ENCODE measurements around the gene VSTM4. TPM values are rescaled to one million over a fixed set of nuclear protein-coding genes. Genes with fewer than 3 reads are reported as not detected.

The VSTM4 gene
- total RNA-seq, 1 experiment from 2014 or later, result 0.72 TPM

- no peak overlapping the region for H3K27ac Mint-ChIP-seq
- no peak overlapping the region for H3K4me3 Mint-ChIP-seq
- no peaks in the 10 kb centered on the region for H3K36me3 Mint-ChIP-seq
- H3K27me3 Mint-ChIP-seq (ENCODE audit: low read depth), result 0 out of 2 replicates have a peak, but pooled peaks cover 4% of the 10 kb centered on the region
- peaks cover 23% of the 10 kb centered on the region for H3K4me1 Mint-ChIP-seq
- ChIA-PET POLR2A (no interaction called here), CTCF (no interaction called here)
- DNase-seq (ENCODE audit: low spot score), result no peak
- ATAC-seq, result no peak
- no peaks in the 10 kb centered on the region for H3K9me3 Mint-ChIP-seq
- TF ChIP-seq MLX (CRISPR knock-in tag; IDR thresholded peaks at IDR 0.05) (no peak), FOXP4 (CRISPR knock-in tag; IDR thresholded peaks at IDR 0.05) (no peak), E2F1 (CRISPR knock-in tag; IDR thresholded peaks at IDR 0.05) (no peak), HMGXB4 (CRISPR knock-in tag; IDR thresholded peaks at IDR 0.05) (no peak), IRF1 (CRISPR knock-in tag; IDR thresholded peaks at IDR 0.05) (no peak), ZNF512 (CRISPR knock-in tag; IDR thresholded peaks at IDR 0.05; ENCODE audit: borderline replicate concordance) (no peak), AFF4 (CRISPR knock-in tag; IDR thresholded peaks at IDR 0.05; ENCODE audit: borderline replicate concordance) (no peak), ARID4B (CRISPR knock-in tag; IDR thresholded peaks at IDR 0.05; ENCODE audit: borderline replicate concordance) (no peak), SP1 (CRISPR knock-in tag; conservative IDR thresholded peaks at IDR 0.05) (no peak), ZNF121 (CRISPR knock-in tag; IDR thresholded peaks at IDR 0.05) (no peak), IRF2 (CRISPR knock-in tag; IDR thresholded peaks at IDR 0.05; ENCODE audit: borderline replicate concordance, low read depth) (no peak), JAZF1 (CRISPR knock-in tag; IDR thresholded peaks at IDR 0.05) (no peak), ZNF281 (CRISPR knock-in tag; IDR thresholded peaks at IDR 0.05) (no peak), NFYB (CRISPR knock-in tag; conservative IDR thresholded peaks at IDR 0.05; ENCODE audit: low read depth) (no peak), ZNF425 (CRISPR knock-in tag; conservative IDR thresholded peaks at IDR 0.05) (no peak)
Observed at GRCh38 chr10:49078433-49078832, 36.9 kb downstream of the VSTM4 start.

Measured in WTC11 (cell line).